ENCODE data around the gene ZNF84.

The ZNF84 gene

DNA sequence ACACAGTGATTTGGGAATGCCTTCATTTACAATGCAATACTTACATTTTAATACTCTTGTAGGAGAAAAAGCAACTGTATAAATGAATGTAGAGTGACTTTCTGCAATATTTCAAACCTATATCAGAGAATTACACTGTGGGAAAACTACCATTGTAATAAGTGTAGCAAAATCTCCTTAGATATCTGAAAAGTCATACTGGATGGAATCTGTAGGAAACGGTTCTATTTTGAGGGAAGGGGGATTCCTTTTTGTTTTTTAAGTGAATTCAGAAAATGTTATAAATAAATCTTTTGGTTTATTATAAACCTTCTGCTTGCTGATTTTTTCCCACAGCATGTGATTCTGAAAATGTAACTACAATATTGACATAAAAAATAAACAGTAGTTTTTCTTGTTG, 69.8 kb downstream of the ZNF84 start:
- no peaks in the 10 kb centered on the region for H3K79me2 ChIP-seq (ENCODE audit: low read length)

DNA sequence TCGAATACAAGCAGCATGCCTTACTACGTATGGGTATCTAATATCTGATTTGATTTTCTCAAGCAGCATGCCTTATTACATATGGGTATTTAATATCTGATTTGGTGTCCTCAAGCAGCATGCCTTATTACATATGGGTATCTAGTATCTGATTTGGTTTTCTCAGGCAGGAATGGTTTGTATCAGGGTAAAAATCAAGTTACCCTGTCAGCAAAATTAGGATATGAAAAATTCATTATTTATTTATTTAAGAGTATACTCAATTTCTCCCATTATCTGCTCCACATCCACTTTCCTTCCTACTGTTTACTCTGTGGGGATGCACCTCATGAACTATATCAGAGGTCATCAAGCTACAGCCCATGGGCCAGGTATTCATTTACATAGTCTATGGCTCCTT, 70.8 kb downstream of the ZNF84 start:
- no peak overlapping the region for H3K4me2 ChIP-seq (ENCODE audit: low read depth, low read length)
- H3K9ac ChIP-seq (ENCODE audit: low read length), result no peak overlapping the region
- no peak overlapping the region for H3K27ac ChIP-seq (ENCODE audit: low read length)
- no peaks in the 10 kb centered on the region for H3K9me3 ChIP-seq (replicated peaks; ENCODE audit: insufficient read depth, low read length)
- no peaks in the 10 kb centered on the region for H3K79me2 ChIP-seq (ENCODE audit: low read length)
- H2AFZ ChIP-seq (ENCODE audit: low read length), result no peak overlapping the region
- H3K4me1 ChIP-seq (ENCODE audit: low read length), result no peaks in the 10 kb centered on the region
- no peaks in the 10 kb centered on the region for H3K9me2 ChIP-seq (replicated peaks; ENCODE audit: insufficient read depth, low read length)
- DNase-seq, result no peak
- H4K20me1 ChIP-seq (ENCODE audit: insufficient read depth, low read length), result no peaks in the 10 kb centered on the region
- H3F3A ChIP-seq (ENCODE audit: insufficient read depth, low read length), result no peaks in the 10 kb centered on the region
- no peaks in the 10 kb centered on the region for H3K27me3 ChIP-seq (replicated peaks; ENCODE audit: insufficient read depth, low read length)
- no peaks in the 10 kb centered on the region; the same call in 1 of the 2 replicates for H3K36me3 ChIP-seq (replicated peaks; ENCODE audit: insufficient read depth, low read length)
- TF ChIP-seq EZH2phosphoT487 (IDR thresholded peaks at IDR 0.05; ENCODE audit: low read length) (no peak), EZH2 (optimal IDR thresholded peaks at IDR 0.05; ENCODE audit: low read depth, low read length) (no peak)
- TF ChIP-seq, protein P1, sequence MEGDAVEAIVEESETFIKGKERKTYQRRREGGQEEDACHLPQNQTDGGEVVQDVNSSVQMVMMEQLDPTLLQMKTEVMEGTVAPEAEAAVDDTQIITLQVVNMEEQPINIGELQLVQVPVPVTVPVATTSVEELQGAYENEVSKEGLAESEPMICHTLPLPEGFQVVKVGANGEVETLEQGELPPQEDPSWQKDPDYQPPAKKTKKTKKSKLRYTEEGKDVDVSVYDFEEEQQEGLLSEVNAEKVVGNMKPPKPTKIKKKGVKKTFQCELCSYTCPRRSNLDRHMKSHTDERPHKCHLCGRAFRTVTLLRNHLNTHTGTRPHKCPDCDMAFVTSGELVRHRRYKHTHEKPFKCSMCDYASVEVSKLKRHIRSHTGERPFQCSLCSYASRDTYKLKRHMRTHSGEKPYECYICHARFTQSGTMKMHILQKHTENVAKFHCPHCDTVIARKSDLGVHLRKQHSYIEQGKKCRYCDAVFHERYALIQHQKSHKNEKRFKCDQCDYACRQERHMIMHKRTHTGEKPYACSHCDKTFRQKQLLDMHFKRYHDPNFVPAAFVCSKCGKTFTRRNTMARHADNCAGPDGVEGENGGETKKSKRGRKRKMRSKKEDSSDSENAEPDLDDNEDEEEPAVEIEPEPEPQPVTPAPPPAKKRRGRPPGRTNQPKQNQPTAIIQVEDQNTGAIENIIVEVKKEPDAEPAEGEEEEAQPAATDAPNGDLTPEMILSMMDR (IDR thresholded peaks at IDR 0.05; ENCODE audit: low read length), result no peak
- H3K4me3 ChIP-seq (ENCODE audit: low read length), result no peak overlapping the region

More for the DNA sequence above, 69.8 kb downstream of the ZNF84 start:
- H3K9me3 ChIP-seq (replicated peaks; ENCODE audit: insufficient read depth, low read length), result no peaks in the 10 kb centered on the region
- no peaks in the 10 kb centered on the region for H3K27me3 ChIP-seq (replicated peaks; ENCODE audit: insufficient read depth, low read length)
- TF ChIP-seq EZH2phosphoT487 (IDR thresholded peaks at IDR 0.05; ENCODE audit: low read length) (no peak), EZH2 (optimal IDR thresholded peaks at IDR 0.05; ENCODE audit: low read depth, low read length) (no peak)
- TF ChIP-seq, protein P1 (IDR thresholded peaks at IDR 0.05; ENCODE audit: low read length), result no peak
- no peak overlapping the region for H3K27ac ChIP-seq (ENCODE audit: low read length)
- no peaks in the 10 kb centered on the region for H4K20me1 ChIP-seq (ENCODE audit: insufficient read depth, low read length)
- no peaks in the 10 kb centered on the region for H3K4me1 ChIP-seq (ENCODE audit: low read length)
- no peaks in the 10 kb centered on the region for H3K9me2 ChIP-seq (replicated peaks; ENCODE audit: insufficient read depth, low read length)
- no peak overlapping the region for H3K4me3 ChIP-seq (ENCODE audit: low read length)
- no peaks in the 10 kb centered on the region for H3F3A ChIP-seq (ENCODE audit: insufficient read depth, low read length)
- H3K4me2 ChIP-seq (ENCODE audit: low read depth, low read length), result no peak overlapping the region
- no peaks in the 10 kb centered on the region; the same call in 1 of the 2 replicates for H3K36me3 ChIP-seq (replicated peaks; ENCODE audit: insufficient read depth, low read length)
- no peak for DNase-seq
- no peak overlapping the region for H2AFZ ChIP-seq (ENCODE audit: low read length)
- H3K9ac ChIP-seq (ENCODE audit: low read length), result no peak overlapping the region
